Retinal pigment epithelial cell (primary cell): ENCODE data around the gene GRK3.
"Not testable (repeated sequence)": the region's sequence is repeated elsewhere in the genome, so short reads cannot be mapped to it uniquely, and the experiment has no call there.

Source experiments
- DNase-seq: peaks from one replicate; pipeline ENCODE4 v3.0.0-alpha.2; 2010; ENCODE audit warnings: low read depth
- H3K4me3 ChIP-seq: 2 replicates; pipeline ENCODE4 v1.5.1; 2011; ENCODE audit warnings: mild to moderate bottlenecking, low read length, control low read depth, moderate library complexity
- TF ChIP-seq, protein P1 (sequence below): conservative IDR thresholded peaks from 2 replicates; pipeline ENCODE4 v1.5.1; 2011; ENCODE audit warnings: low read depth, low read length, control low read depth, inconsistent platforms

GRK3 gene

DNA sequence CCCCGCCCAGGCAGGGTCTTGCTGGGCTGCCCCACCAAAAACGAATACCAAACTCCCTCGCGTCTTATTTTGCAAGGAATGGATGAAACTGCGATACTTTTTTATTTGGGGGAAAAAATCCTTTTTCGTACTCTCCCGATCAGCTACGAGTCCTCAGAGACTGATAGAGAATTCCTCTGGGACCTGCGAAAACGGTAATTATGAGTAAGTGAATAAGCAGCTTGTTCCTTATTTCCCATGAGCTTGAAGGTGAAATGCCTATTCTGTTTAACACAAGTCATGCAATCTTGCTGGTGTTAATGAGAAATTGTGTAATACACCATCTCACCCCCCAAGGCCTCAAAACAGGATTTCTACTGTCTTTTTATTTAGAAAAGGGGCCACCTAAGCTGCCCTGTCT is 5.5 kb downstream of the GRK3 start:
- H3K4me3 ChIP-seq = no peak overlapping the region
- DNase-seq = no peak
- TF ChIP-seq, protein P1, sequence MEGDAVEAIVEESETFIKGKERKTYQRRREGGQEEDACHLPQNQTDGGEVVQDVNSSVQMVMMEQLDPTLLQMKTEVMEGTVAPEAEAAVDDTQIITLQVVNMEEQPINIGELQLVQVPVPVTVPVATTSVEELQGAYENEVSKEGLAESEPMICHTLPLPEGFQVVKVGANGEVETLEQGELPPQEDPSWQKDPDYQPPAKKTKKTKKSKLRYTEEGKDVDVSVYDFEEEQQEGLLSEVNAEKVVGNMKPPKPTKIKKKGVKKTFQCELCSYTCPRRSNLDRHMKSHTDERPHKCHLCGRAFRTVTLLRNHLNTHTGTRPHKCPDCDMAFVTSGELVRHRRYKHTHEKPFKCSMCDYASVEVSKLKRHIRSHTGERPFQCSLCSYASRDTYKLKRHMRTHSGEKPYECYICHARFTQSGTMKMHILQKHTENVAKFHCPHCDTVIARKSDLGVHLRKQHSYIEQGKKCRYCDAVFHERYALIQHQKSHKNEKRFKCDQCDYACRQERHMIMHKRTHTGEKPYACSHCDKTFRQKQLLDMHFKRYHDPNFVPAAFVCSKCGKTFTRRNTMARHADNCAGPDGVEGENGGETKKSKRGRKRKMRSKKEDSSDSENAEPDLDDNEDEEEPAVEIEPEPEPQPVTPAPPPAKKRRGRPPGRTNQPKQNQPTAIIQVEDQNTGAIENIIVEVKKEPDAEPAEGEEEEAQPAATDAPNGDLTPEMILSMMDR = no peak

DNA sequence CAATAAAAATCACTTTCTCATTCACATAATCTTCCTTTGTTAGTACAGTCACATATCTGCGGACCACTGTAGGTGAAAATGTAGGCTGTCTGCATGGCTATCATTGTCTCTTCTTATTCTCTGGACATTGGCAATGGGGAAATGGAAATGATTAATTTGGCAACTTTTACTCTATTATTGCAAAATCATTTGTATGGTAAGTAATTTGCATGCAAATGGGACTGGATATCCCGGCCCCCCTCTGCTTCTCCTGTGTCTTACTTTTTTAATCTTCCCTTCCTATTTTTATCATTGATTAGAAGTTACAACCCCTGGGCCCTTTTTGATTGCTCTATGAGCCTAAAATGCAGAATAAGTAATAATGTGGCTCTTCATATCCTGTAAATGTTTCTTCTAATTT is 6.0 kb downstream of the GRK3 start:
- TF ChIP-seq, protein P1 = no peak
- DNase-seq = no peak
- H3K4me3 ChIP-seq = no peak overlapping the region

DNA sequence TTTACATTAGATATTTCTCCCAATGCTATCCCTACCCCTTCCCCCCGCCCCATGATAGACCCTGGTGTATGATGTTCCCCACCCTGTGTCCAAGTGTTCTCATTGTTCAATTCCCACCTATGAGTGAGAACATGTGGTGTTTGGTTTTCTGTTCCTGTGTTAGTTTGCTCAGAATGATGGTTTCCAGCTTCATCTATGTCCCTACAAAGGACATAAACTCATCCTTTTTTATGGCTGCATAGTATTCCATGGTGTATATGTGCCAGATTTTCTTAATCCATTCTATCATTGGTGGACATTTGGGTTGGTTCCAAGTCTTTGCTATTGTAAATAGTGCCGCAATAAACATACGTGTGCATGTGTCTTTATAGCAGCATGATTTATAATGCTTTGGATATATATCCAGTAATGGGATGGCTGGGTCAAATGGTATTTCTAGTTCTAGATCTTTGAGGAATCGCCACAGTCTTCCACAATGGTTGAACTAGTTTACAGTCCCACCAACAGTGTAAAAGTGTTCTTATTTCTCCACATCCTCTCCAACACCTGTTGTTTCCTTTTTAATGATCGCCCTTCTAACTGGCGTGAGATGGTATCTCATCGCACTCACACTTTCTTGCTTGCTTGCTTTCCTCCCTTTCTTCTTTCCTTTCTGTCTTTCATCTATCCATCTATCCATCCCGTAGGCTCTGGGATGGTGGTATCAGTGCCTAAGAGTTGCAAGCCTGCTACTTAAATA is 7.7 kb downstream of the GRK3 start:
- H3K4me3 ChIP-seq, DNase-seq: not testable (repeated sequence)

DNA sequence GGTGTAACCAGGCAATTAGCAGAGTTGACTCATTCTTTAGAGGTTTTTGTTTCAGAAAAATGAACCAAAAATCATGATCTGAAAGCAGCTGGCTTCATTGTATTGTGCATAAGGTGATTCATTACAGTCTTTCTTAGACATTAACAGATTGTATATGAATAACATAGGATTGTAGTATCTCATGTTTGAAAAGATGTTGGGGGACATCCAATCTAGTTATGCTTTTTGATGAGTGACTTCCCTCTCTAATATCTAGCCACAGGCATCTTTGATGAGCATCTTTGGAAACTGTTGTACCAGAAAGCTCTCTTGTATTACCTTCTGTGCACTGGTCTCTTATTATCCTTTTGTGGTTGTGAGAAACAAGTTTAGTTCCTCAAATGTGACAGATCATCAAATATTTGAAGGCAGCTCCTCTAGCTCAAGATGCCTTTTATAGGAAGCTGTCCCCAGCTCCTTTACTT is 8.3 kb downstream of the GRK3 start:
- H3K4me3 ChIP-seq = no peak overlapping the region
- DNase-seq = no peak
- TF ChIP-seq, protein P1 = no peak

DNA sequence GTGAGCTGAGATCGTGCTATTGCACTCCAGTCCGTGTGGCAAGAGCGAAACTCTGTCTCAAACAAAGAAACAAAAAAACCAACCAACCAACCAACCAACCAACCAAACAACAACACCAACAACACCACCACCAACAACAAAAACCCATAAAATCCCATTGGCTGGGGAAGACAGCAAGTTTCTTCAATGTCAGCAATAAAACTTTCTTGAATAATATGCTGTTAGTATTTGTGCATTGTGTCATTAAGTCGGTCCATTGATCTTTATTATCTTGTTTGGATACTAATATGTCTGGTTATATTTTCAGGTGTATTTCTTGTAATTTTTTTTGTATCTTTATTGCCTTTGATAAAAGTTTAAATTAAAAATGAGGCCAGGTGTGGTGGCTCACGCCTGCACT is 9.4 kb downstream of the GRK3 start:
- TF ChIP-seq, protein P1 = no peak

DNA sequence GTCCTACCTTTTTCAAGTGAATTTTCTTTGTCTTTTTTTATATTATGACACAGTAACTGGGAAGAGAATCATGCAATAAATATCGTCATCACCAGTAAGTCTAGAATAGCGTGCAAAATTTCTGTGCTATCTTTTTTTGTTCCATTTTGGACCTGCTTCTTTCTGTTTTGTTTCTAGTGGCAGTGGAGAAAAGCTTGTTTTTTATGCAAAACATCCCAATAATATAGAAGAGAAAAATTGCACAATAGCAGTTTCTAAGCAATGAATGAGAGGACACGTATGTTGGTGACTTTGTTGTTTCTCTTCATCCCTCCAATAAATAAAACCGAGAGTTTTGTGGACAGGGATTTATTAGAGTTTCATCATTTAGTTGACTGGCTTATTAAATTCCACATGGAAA is 10.3 kb downstream of the GRK3 start:
- TF ChIP-seq, protein P1 = no peak
- H3K4me3 ChIP-seq = no peak overlapping the region
- no peak for DNase-seq

More for the DNA sequence above, 9.4 kb downstream of the GRK3 start:
- no peak overlapping the region for H3K4me3 ChIP-seq
- DNase-seq = no peak

DNA sequence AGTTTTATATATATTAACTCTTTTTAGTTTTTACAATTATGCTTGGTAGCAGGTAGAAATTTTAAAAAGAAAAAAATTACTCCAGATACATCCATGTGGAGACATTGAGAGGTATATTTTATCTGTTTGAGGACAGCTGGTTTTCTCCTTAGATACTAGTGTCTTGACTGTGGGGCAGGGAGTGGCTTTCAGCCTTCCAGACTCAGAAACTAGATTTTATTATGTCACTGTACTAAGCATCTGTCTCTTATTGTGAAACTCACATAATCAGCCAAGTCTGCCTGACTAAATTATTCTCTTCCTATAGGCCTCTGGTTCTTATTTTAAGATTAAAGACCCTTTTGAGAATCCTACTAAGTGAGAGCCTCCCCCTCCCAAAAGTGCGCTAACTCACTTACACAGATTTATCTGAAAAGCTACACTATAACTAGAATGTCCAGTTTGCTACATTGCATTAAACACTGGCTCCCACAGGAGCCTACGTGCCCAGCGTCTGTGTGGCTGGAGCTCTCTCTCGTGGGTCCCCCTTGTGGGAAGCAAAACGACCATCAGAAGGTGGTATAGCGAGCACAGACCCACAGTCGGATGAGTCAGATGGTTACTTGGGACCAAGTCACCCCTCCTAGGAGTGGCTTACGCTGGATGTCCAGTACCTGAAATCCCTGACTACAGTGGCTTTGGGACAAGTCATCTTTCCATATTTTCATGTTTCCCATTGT is 11.4 kb downstream of the GRK3 start:
- DNase-seq, H3K4me3 ChIP-seq: not testable (repeated sequence)

DNA sequence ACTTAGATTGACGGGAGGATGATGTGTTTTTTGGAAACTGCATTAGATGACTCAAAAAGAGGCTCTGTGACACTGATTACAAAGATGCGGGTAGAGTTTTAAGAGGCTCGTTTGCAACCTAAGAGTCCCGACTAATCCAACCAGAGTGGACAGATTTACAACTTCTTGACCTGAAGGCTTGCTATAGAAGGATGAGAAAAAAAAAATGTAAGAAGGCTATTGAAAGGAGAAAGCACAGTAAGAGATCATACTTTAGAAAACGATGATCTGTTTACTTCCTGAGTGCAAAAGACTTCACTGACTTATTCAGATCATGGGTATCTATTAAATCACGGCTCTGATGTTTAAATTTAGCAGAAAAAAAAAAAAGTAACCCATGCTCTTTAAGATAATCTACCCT is 17.0 kb downstream of the GRK3 start:
- not testable (repeated sequence) for H3K4me3 ChIP-seq, DNase-seq
